HG03521 (cell line): ENCODE data around the gene EEF2KMT.

Experiments
- ATAC-seq: cut with Tn5 transposase; IDR thresholded peaks from one replicate; pipeline ENCODE4 v1.9.1; 2021; ENCODE audit warnings: mild to moderate bottlenecking, moderate library complexity; ENCODE audit not compliant: unreplicated experiment

The EEF2KMT gene

GRCh38 chr16:5042574-5043171 is 54.9 kb downstream of the EEF2KMT start:
- no peak for ATAC-seq

- no peak for ATAC-seq
These were observed 55.9 kb downstream of the EEF2KMT start for GRCh38 chr16:5041600-5042133.

- ATAC-seq = no peak
These were observed 57.1 kb downstream of the EEF2KMT start for GRCh38 chr16:5040451-5040850.

GRCh38 chr16:5036228-5037156 is 61.1 kb downstream of the EEF2KMT start:
- ATAC-seq = no peak

- ATAC-seq = no peak
These were observed 61.7 kb downstream of the EEF2KMT start for GRCh38 chr16:5035909-5036227.
